H9 (cell line): ENCODE measurements around the gene DUSP28. TPM values are rescaled to one million over a fixed set of nuclear protein-coding genes. Genes with fewer than 3 reads are reported as not detected.

Source experiments
- DNase-seq: peaks from one replicate; pipeline ENCODE4 v3.0.0-alpha.2; 2017
- H2AFZ ChIP-seq: one replicate; pipeline ENCODE4 v1.6.1; 2013; ENCODE audit warnings: mild to moderate bottlenecking, low read length, control low read depth, moderate library complexity
- H2AK5ac ChIP-seq: 2 replicates; pipeline ENCODE4 v1.6.1; 2013; ENCODE audit warnings: low read length, control low read depth, mixed read lengths; ENCODE audit not compliant: insufficient read length
- H2BK120ac ChIP-seq: one replicate; pipeline ENCODE4 v1.6.1; 2013; ENCODE audit warnings: low read depth, mild to moderate bottlenecking, low read length, control low read depth, inconsistent platforms; ENCODE audit not compliant: poor library complexity, severe bottlenecking
- H2BK12ac ChIP-seq: 2 replicates; pipeline ENCODE4 v1.6.1; 2013; ENCODE audit warnings: low read length, control low read depth, mixed read lengths, low read depth; ENCODE audit not compliant: insufficient read length
- H2BK15ac ChIP-seq: 2 replicates; pipeline ENCODE4 v1.6.1; 2013; ENCODE audit warnings: low read depth, low read length, control low read depth
- H2BK20ac ChIP-seq: one replicate; pipeline ENCODE4 v1.6.1; 2013; ENCODE audit warnings: low read depth, mild to moderate bottlenecking, low read length, control low read depth, inconsistent platforms; ENCODE audit not compliant: poor library complexity, severe bottlenecking
- H2BK5ac ChIP-seq: 2 replicates; pipeline ENCODE4 v1.6.1; 2013; ENCODE audit warnings: low read length, control low read depth, mixed read lengths; ENCODE audit not compliant: insufficient read length
- H3K14ac ChIP-seq: 2 replicates; pipeline ENCODE4 v1.6.1; 2013; ENCODE audit warnings: low read length, control low read depth; ENCODE audit not compliant: insufficient read depth
- H3K18ac ChIP-seq: 2 replicates; pipeline ENCODE4 v1.6.1; 2013; ENCODE audit warnings: low read depth, mild to moderate bottlenecking, mixed read lengths, low read length, control low read depth; ENCODE audit not compliant: insufficient read length
- H3K23ac ChIP-seq: 2 replicates; pipeline ENCODE4 v1.6.1; 2013; ENCODE audit warnings: low read length, control low read depth, mixed read lengths, low read depth; ENCODE audit not compliant: insufficient read length
- H3K23me2 ChIP-seq: 2 replicates; pipeline ENCODE4 v1.6.1; 2013; ENCODE audit warnings: low read depth, mild to moderate bottlenecking, mixed read lengths, low read length, control low read depth; ENCODE audit not compliant: insufficient read length, poor library complexity, severe bottlenecking
- H3K27ac ChIP-seq: 2 replicates; pipeline ENCODE4 v1.5.1; 2013; ENCODE audit warnings: low read length, control low read depth, mixed read lengths, low read depth; ENCODE audit not compliant: insufficient read length
- H3K27me3 ChIP-seq: 2 replicates; pipeline ENCODE4 v1.6.1; 2013; ENCODE audit warnings: low read length, control low read depth, inconsistent platforms; ENCODE audit not compliant: insufficient read depth
- H3K4ac ChIP-seq: 2 replicates; pipeline ENCODE4 v1.6.1; 2013; ENCODE audit warnings: low read depth, mild to moderate bottlenecking, control low read depth, inconsistent platforms, low read length, moderate library complexity
- H3K4me1 ChIP-seq: 2 replicates; pipeline ENCODE4 v1.6.1; 2013; ENCODE audit warnings: low read length, control low read depth, inconsistent platforms; ENCODE audit not compliant: insufficient read depth
- H3K4me2 ChIP-seq: 2 replicates; pipeline ENCODE4 v1.6.1; 2013; ENCODE audit warnings: low read length, control low read depth, mixed read lengths; ENCODE audit not compliant: insufficient read length, insufficient read depth
- H3K56ac ChIP-seq: 2 replicates; pipeline ENCODE4 v1.6.1; 2013; ENCODE audit warnings: low read depth, mild to moderate bottlenecking, mixed read lengths, low read length, control low read depth; ENCODE audit not compliant: insufficient read length
- H3K79me1 ChIP-seq: 2 replicates; pipeline ENCODE4 v1.6.1; 2013; ENCODE audit warnings: low read depth, mild to moderate bottlenecking, moderate library complexity, low read length, control low read depth, inconsistent platforms; ENCODE audit not compliant: insufficient read depth, poor library complexity, severe bottlenecking
- H3K79me2 ChIP-seq: 2 replicates; pipeline ENCODE4 v1.6.1; 2013; ENCODE audit warnings: low read length, control low read depth, inconsistent platforms; ENCODE audit not compliant: insufficient read depth
- H3K9ac ChIP-seq: 2 replicates; pipeline ENCODE4 v1.6.1; 2013; ENCODE audit warnings: low read length, control low read depth, mixed read lengths; ENCODE audit not compliant: insufficient read length; ENCODE audit errors: extremely low read depth
- H3K9me3 ChIP-seq: one replicate; pipeline ENCODE4 v1.6.1; 2013; ENCODE audit warnings: low read depth, low read length, inconsistent platforms; ENCODE audit not compliant: control insufficient read depth
- H3T11ph ChIP-seq: one replicate; pipeline ENCODE4 v1.6.1; 2013; ENCODE audit warnings: mild to moderate bottlenecking, low read length, control low read depth, inconsistent platforms
- H4K20me1 ChIP-seq: one replicate; pipeline ENCODE4 v1.6.1; 2013; ENCODE audit not compliant: control insufficient read depth, insufficient read length, insufficient read depth
- H4K5ac ChIP-seq: 2 replicates; pipeline ENCODE4 v1.6.1; 2013; ENCODE audit warnings: low read depth, mild to moderate bottlenecking, mixed read lengths, low read length, control low read depth; ENCODE audit not compliant: insufficient read length
- H4K8ac ChIP-seq: replicated peaks from 2 replicates; pipeline ENCODE4 v1.6.1; 2013; ENCODE audit warnings: low read length, control low read depth, mixed read lengths, low read depth; ENCODE audit not compliant: insufficient read length
- H4K91ac ChIP-seq: 2 replicates; pipeline ENCODE4 v1.6.1; 2013; ENCODE audit warnings: low read depth, mild to moderate bottlenecking, moderate library complexity, mixed read lengths, low read length, control low read depth; ENCODE audit not compliant: insufficient read length
- H3K27ac Mint-ChIP-seq, 3 experiments: 2 replicates in 2 of 3; 3 replicates in 1 of 3; pipeline ENCODE4 v1.8.0; 2020 to 2021; ENCODE audit warnings: mixed read lengths in 3 of 3, mild to moderate bottlenecking in 1 of 3, moderate library complexity in 1 of 3
- H3K27me3 Mint-ChIP-seq: 2 replicates; pipeline ENCODE4 v1.8.0; 2021; ENCODE audit warnings: low read depth, mild to moderate bottlenecking, moderate library complexity, mixed read lengths
- H3K36me3 Mint-ChIP-seq, 3 experiments: 2 replicates in 2 of 3; 3 replicates in 1 of 3; pipeline ENCODE4 v1.8.0; 2020 to 2021; ENCODE audit warnings: low read depth in 3 of 3, mixed read lengths in 3 of 3; ENCODE audit not compliant: insufficient read depth in 1 of 3
- H3K4me1 Mint-ChIP-seq, 2 experiments: 2 replicates each; pipeline ENCODE4 v1.8.0; 2020; ENCODE audit warnings: mixed read lengths in 2 of 2
- H3K4me3 Mint-ChIP-seq, 2 experiments: 2 replicates in 1 of 2; 3 replicates in 1 of 2; pipeline ENCODE4 v1.8.0; 2020 to 2021; ENCODE audit warnings: mild to moderate bottlenecking in 2 of 2, mixed read lengths in 2 of 2, moderate library complexity in 1 of 2
- H3K9me3 Mint-ChIP-seq, 2 experiments: 2 replicates in 1 of 2; 3 replicates in 1 of 2; pipeline ENCODE4 v1.8.0; 2020; ENCODE audit warnings: mild to moderate bottlenecking in 2 of 2, mixed read lengths in 2 of 2, moderate library complexity in 1 of 2
- WGBS: extraction: QIAGEN DNeasy Blood & Tissue Kit; methylation state at CpG from one replicate; pipeline ENCODE4 v1.1.7; 2013; ENCODE audit warnings: missing lambda C conversion rate, low lambda C conversion rate, mixed read lengths; ENCODE audit not compliant: insufficient read length; ENCODE audit errors: extremely low coverage; 5-methylcytosine and 5-hydroxymethylcytosine counted together
- total RNA-seq: library from RNA; stranded (reverse); gene quantifications from 2 replicates; pipeline ENCODE4 v1.2.1, GENCODE V29; 2021
- TF ChIP-seq, protein P1 (sequence below): fragments of 200-600 bp; sonication (generic); conservative IDR thresholded peaks from 3 replicates; pipeline ENCODE4 v1.8.0; 2021; ENCODE audit warnings: antibody characterized with exemption, mild to moderate bottlenecking

The DUSP28 gene
- total RNA-seq, 1 experiment from 2014 or later, result 1.6 TPM

DNA sequence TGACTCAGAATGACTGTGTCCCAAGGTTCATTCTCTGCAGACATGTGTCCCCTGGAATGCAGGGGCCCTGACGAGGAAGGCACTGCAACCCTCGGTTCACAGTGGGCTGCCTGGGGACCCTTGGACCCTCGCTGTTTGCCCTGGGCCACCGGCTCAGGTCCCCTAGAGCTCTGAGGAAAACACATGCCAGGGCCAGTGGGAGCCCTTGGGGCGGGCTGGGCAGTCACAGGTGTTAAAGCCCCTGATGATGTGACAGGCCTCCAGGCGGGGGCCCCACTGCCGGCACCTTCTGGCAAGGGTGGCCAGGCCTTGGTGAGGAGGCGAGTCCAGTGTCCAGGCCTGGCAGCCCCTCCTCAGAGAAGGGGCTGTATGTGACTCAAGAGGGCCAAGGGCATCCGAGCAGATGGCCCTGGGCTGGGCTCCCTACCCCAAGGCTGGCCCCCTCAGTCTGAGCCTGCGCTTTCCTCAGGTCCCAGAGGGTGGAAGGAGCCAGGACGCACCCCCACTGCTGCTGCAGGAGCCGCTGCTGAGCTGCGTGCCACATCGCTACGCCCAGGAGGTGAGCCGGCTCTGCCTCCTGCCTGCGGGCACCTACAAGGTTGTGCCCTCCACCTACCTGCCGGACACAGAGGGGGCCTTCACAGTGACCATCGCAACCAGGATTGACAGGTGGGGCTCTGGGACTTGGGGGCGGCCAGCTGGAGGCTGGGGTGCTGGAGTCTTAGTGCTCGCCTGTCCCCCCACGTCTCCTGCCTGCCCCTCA is 37.4 kb downstream of the DUSP28 start:
- no peak overlapping the region for H2BK15ac ChIP-seq
- no peaks in the 10 kb centered on the region for H3K27me3 ChIP-seq
- H2BK20ac ChIP-seq, result no peak overlapping the region
- no peaks in the 10 kb centered on the region for H3K9me3 Mint-ChIP-seq
- no peaks in the 10 kb centered on the region for H3K4me1 ChIP-seq
- no peak for DNase-seq
- H2AK5ac ChIP-seq, result no peak overlapping the region
- H3K4ac ChIP-seq, result no peak overlapping the region
- H3K27ac ChIP-seq, result no peak overlapping the region
- no peak overlapping the region for H3K18ac ChIP-seq
- H3K4me3 Mint-ChIP-seq, result no peak overlapping the region
- H4K5ac ChIP-seq, result no peak overlapping the region
- H3K14ac ChIP-seq, result no peak overlapping the region
- H3K9ac ChIP-seq, result no peak overlapping the region
- H4K8ac ChIP-seq, result no peak overlapping the region
- H4K91ac ChIP-seq, result no peak overlapping the region
- no peak overlapping the region for H2BK12ac ChIP-seq
- no peaks in the 10 kb centered on the region for H3K4me1 Mint-ChIP-seq
- peaks cover 2 to 13% (median 2%) of the 10 kb centered on the region in 3 experiments; a peak in 6 of 7 replicates for H3K36me3 Mint-ChIP-seq
- H3K4me2 ChIP-seq, result no peak overlapping the region
- H4K20me1 ChIP-seq, result no peaks in the 10 kb centered on the region
- H2AFZ ChIP-seq, result no peak overlapping the region
- no peaks in the 10 kb centered on the region for H3K79me2 ChIP-seq
- H3K56ac ChIP-seq, result no peak overlapping the region
- H2BK5ac ChIP-seq, result no peak overlapping the region
- no peaks in the 10 kb centered on the region for H3K9me3 ChIP-seq
- no peak overlapping the region for H2BK120ac ChIP-seq
- no peaks in the 10 kb centered on the region for H3K27me3 Mint-ChIP-seq
- no peaks in the 10 kb centered on the region for H3K23me2 ChIP-seq
- TF ChIP-seq, protein P1, sequence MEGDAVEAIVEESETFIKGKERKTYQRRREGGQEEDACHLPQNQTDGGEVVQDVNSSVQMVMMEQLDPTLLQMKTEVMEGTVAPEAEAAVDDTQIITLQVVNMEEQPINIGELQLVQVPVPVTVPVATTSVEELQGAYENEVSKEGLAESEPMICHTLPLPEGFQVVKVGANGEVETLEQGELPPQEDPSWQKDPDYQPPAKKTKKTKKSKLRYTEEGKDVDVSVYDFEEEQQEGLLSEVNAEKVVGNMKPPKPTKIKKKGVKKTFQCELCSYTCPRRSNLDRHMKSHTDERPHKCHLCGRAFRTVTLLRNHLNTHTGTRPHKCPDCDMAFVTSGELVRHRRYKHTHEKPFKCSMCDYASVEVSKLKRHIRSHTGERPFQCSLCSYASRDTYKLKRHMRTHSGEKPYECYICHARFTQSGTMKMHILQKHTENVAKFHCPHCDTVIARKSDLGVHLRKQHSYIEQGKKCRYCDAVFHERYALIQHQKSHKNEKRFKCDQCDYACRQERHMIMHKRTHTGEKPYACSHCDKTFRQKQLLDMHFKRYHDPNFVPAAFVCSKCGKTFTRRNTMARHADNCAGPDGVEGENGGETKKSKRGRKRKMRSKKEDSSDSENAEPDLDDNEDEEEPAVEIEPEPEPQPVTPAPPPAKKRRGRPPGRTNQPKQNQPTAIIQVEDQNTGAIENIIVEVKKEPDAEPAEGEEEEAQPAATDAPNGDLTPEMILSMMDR, result no peak
- H3K23ac ChIP-seq, result no peak overlapping the region
- no peaks in the 10 kb centered on the region for H3K79me1 ChIP-seq
- H3K27ac Mint-ChIP-seq, result no peak overlapping the region
- no CpG with 5 or more reads among the region's 22 CpGs for WGBS
- no peak overlapping the region for H3T11ph ChIP-seq
